ENCODE data around the gene SOCS3.

DNA sequence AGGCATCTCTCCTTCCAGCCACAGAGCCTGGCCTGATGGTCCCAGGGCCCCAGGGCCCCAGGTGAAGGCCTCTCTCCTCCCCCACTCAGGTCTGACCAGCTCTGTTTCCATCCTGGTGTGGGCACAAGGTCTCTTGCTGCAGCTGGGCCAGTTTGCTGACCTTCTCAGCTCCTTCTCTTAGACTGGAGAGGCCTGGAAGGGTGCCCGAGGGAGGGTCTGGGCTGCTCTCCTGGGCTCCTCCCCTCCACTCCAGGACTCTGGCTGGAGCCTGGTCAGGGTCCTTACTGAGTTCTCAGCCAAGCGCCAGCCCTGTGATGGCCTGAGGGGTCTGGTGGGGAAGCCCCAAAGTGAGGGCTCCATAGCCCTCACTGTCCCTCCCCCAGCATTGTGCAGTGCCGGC is 12.4 kb downstream of the SOCS3 start:
- TF ChIP-seq, protein P1, sequence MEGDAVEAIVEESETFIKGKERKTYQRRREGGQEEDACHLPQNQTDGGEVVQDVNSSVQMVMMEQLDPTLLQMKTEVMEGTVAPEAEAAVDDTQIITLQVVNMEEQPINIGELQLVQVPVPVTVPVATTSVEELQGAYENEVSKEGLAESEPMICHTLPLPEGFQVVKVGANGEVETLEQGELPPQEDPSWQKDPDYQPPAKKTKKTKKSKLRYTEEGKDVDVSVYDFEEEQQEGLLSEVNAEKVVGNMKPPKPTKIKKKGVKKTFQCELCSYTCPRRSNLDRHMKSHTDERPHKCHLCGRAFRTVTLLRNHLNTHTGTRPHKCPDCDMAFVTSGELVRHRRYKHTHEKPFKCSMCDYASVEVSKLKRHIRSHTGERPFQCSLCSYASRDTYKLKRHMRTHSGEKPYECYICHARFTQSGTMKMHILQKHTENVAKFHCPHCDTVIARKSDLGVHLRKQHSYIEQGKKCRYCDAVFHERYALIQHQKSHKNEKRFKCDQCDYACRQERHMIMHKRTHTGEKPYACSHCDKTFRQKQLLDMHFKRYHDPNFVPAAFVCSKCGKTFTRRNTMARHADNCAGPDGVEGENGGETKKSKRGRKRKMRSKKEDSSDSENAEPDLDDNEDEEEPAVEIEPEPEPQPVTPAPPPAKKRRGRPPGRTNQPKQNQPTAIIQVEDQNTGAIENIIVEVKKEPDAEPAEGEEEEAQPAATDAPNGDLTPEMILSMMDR (IDR thresholded peaks at IDR 0.05), result no peak
- no peak for TF ChIP-seq POLR2A (IDR thresholded peaks at IDR 0.05)

Data from prostate gland (tissue), 2 donors.